GM18520 (cell line): ENCODE measurements around the gene GALR2.
A peak's percentile ranks its signal among the peaks of the same experiment; 100 is the strongest.

Experiments
- ATAC-seq: cut with Tn5 transposase; IDR thresholded peaks from one replicate; pipeline ENCODE4 v1.9.1; 2021; ENCODE audit not compliant: unreplicated experiment

The GALR2 gene

GRCh38 chr17:76092526-76093413 lies 18.2 kb downstream of the GALR2 start:
- ATAC-seq: no peak

GRCh38 chr17:76094046-76094445 lies 19.5 kb downstream of the GALR2 start:
- ATAC-seq: no peak

GRCh38 chr17:76095943-76096342 lies 21.4 kb downstream of the GALR2 start:
- no peak for ATAC-seq

- ATAC-seq: no peak
Measured at GRCh38 chr17:76097716-76098295, 23.2 kb downstream of the GALR2 start.

- no peak for ATAC-seq
Measured at GRCh38 chr17:76102944-76103273, 28.3 kb downstream of the GALR2 start.

GRCh38 chr17:76103274-76104139 lies 28.9 kb downstream of the GALR2 start, which contains the start of gene EXOC7:
Gene EXOC7, minus strand, starts transcription at chr17:76103787. Its CDS starts 95 bp downstream, at chr17:76103692.
- peak; percentile 63 for ATAC-seq

- no peak for ATAC-seq
Measured at GRCh38 chr17:76104140-76104895, 29.7 kb downstream of the GALR2 start.

- no peak for ATAC-seq
Measured at GRCh38 chr17:76104896-76105231, 30.3 kb downstream of the GALR2 start.

GRCh38 chr17:76106703-76107102 lies 32.1 kb downstream of the GALR2 start:
- no peak for ATAC-seq

GRCh38 chr17:76107509-76107908 lies 32.9 kb downstream of the GALR2 start:
- ATAC-seq: no peak

- ATAC-seq: no peak
Measured at GRCh38 chr17:76111956-76112355, 37.4 kb downstream of the GALR2 start.

GRCh38 chr17:76115138-76115754 lies 40.7 kb downstream of the GALR2 start:
- no peak for ATAC-seq

GRCh38 chr17:76119409-76120371 lies 45.1 kb downstream of the GALR2 start:
- no peak for ATAC-seq

- ATAC-seq: no peak
Measured at GRCh38 chr17:76120658-76121008, 46.1 kb downstream of the GALR2 start.

GRCh38 chr17:76121932-76122430 lies 47.4 kb downstream of the GALR2 start:
- peak; percentile 10 for ATAC-seq

GRCh38 chr17:76122431-76123190 lies 48.0 kb downstream of the GALR2 start:
- no peak for ATAC-seq

- no peak for ATAC-seq
Measured at GRCh38 chr17:76123191-76123499, 48.6 kb downstream of the GALR2 start.

GRCh38 chr17:76123749-76124581 lies 49.4 kb downstream of the GALR2 start:
- no peak for ATAC-seq
